ENCODE measurements around the gene SLC28A2. TPM values are rescaled to one million over a fixed set of nuclear protein-coding genes. Genes with fewer than 3 reads are reported as not detected.

Gene SLC28A2
- polyA plus RNA-seq, 2 of the 4 experiments (the other 2 are of a cell fraction): 0.35 TPM; not detected in 1

DNA sequence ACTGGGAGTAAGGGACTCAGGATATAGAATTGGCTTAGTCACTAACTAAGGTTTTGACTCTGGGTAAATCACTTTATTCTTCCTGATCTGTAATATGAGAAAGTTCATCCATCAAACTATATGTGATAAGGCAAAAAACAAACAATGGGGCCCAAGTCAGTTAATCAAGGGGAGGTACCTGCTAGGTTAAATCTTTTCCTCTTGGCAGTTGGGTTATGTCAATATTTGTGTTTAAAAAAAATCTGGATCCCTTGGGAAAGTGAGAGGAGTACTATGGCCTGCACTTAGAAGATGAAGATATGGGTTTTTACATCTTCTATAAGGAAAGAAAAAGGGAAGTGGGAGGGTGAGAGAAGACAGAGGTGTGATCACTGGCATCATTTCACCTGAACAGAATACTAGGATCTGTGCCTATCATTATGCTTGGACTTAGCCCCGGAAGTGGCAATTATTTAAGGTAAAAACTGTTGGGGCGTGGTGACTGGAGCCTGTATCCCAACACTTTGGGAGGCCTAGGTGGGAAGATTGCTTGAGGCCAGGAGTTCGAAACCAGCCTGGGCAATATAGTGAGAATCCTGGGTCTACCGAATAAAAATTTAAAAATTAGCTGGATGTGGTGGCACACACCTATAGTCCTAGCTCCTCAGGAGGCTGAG, 2.8 kb upstream of the SLC28A2 start:
- 68% methylated on average over 4 of the region's 4 CpGs for WGBS (ENCODE audit: missing lambda C conversion rate)
- H3K4me3 ChIP-seq: no peak overlapping the region
- no peak for FAIRE-seq
- H3K9me3 ChIP-seq: peaks cover 2% of the 10 kb centered on the region; the same call in 1 of the 3 replicates
- ATAC-seq: no peak; a peak in 1 of 6 replicates
- TF ChIP-seq POLR2A (IDR thresholded peaks at IDR 0.05; ENCODE audit: low read length): no peak
- no peak for TF ChIP-seq FOSL2 (IDR thresholded peaks at IDR 0.05)
- no peak for TF ChIP-seq FOSL2 (CRISPR knock-in tag; IDR thresholded peaks at IDR 0.05)
- no peak for TF ChIP-seq CBX8 (IDR thresholded peaks at IDR 0.05)
- no peak for TF ChIP-seq RAD21 (conservative IDR thresholded peaks at IDR 0.05 in 1 of 2, IDR thresholded peaks at IDR 0.05 in 1 of 2)
- no peak for TF ChIP-seq SREBF2 (IDR thresholded peaks at IDR 0.05)
- TF ChIP-seq EP300 (IDR thresholded peaks at IDR 0.05): no peak
- TF ChIP-seq HDAC2 (IDR thresholded peaks at IDR 0.05): no peak
- no peak for TF ChIP-seq MYC (IDR thresholded peaks at IDR 0.05; ENCODE audit: borderline replicate concordance, low read length)
- TF ChIP-seq ZSCAN20 (CRISPR knock-in tag; IDR thresholded peaks at IDR 0.05): no peak
- no peak for TF ChIP-seq KDM5A (IDR thresholded peaks at IDR 0.05)
- TF ChIP-seq, protein P1, sequence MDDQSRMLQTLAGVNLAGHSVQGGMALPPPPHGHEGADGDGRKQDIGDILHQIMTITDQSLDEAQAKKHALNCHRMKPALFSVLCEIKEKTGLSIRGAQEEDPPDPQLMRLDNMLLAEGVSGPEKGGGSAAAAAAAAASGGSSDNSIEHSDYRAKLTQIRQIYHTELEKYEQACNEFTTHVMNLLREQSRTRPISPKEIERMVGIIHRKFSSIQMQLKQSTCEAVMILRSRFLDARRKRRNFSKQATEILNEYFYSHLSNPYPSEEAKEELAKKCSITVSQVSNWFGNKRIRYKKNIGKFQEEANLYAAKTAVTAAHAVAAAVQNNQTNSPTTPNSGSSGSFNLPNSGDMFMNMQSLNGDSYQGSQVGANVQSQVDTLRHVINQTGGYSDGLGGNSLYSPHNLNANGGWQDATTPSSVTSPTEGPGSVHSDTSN (IDR thresholded peaks at IDR 0.05): no peak
- TF ChIP-seq HEYL (CRISPR knock-in tag; IDR thresholded peaks at IDR 0.05): no peak
- TF ChIP-seq POLR2AphosphoS2 (conservative IDR thresholded peaks at IDR 0.05; ENCODE audit: low read length): no peak
- TF ChIP-seq BCL3 (IDR thresholded peaks at IDR 0.05): no peak
- no peak for TF ChIP-seq TP53 (CRISPR knock-in tag; IDR thresholded peaks at IDR 0.05)
- no peak for TF ChIP-seq BHLHE40 (IDR thresholded peaks at IDR 0.05; ENCODE audit: low read depth, low read length)
- TF ChIP-seq MAZ (IDR thresholded peaks at IDR 0.05; ENCODE audit: borderline replicate concordance, low read depth, low read length): no peak
- TF ChIP-seq ZFP36 (IDR thresholded peaks at IDR 0.05; ENCODE audit: borderline replicate concordance, partially characterized antibody): no peak
- TF ChIP-seq JUN (IDR thresholded peaks at IDR 0.05): no peak
- no peak for TF ChIP-seq MAX (IDR thresholded peaks at IDR 0.05)
- POLR2A ChIA-PET: interaction anchor here (0.5 kb wide), 1 partner anchor 76 kb away, joined by 3 read pairs; no protein-coding TSS in a partner anchor
- no peaks in the 10 kb centered on the region for H3K4me1 ChIP-seq
- no peak overlapping the region for H3K4me2 ChIP-seq
- CTCF ChIA-PET: no interaction called here
- no peak overlapping the region for H3K27ac ChIP-seq
- DNase-seq (ENCODE audit: low read depth in 1 of 2, low spot score in 1 of 2): peak in 1 of 2 experiments; percentile 21

DNA sequence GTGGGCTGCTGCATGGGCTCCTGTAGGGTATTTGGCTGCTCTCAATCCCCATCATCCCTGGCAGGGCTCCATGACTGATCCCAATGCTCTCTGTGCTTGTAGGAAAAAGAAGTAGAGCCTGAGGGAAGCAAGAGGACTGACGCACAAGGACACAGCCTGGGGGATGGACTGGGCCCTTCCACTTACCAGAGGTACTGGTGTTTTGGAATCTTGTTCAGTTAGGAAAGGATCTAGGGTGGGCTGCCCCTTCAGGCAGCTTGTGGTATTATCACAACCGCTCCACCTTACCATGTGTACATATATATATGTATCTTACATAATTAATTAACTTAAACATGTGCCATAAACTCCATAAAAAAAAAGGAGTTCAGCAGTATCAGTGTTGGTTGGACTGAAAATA, 1.3 kb downstream of the SLC28A2 start:
- Histone ChIP-seq H3K9me3 (no peaks in the 10 kb centered on the region), H3K4me1 (0 out of 3 replicates have a peak, but pooled peaks cover 3% of the 10 kb centered on the region), H3K4me2 (no peak overlapping the region), H3K4me3 (no peak overlapping the region), H3K27ac (no peak overlapping the region)
- DNase-seq (ENCODE audit: low read depth in 1 of 2, low spot score in 1 of 2) (no peak), FAIRE-seq (no peak), ATAC-seq (peak in 1 of 2 experiments; percentile 66; a peak in 3 of 6 replicates)
- TF ChIP-seq EHMT2 (IDR thresholded peaks at IDR 0.05; ENCODE audit: low read depth) (no peak), HDAC2 (IDR thresholded peaks at IDR 0.05) (no peak), BHLHE40 (IDR thresholded peaks at IDR 0.05; ENCODE audit: low read depth, low read length) (no peak), MAZ (IDR thresholded peaks at IDR 0.05; ENCODE audit: borderline replicate concordance, low read depth, low read length) (no peak), POLR2A (IDR thresholded peaks at IDR 0.05; ENCODE audit: low read length) (no peak), EP300 (IDR thresholded peaks at IDR 0.05) (no peak), HES2 (IDR thresholded peaks at IDR 0.05) (no peak), ZFP36 (IDR thresholded peaks at IDR 0.05; ENCODE audit: borderline replicate concordance, partially characterized antibody) (no peak), SMC3 (IDR thresholded peaks at IDR 0.05) (no peak), NPAS2 (CRISPR knock-in tag; IDR thresholded peaks at IDR 0.05; ENCODE audit: borderline replicate concordance) (no peak), MYC (IDR thresholded peaks at IDR 0.05; ENCODE audit: borderline replicate concordance, low read length) (no peak), HOXB13 (CRISPR knock-in tag; IDR thresholded peaks at IDR 0.05; ENCODE audit: low read depth) (no peak), RAD21 (conservative IDR thresholded peaks at IDR 0.05 in 1 of 2, IDR thresholded peaks at IDR 0.05 in 1 of 2) (no peak), CHD2 (IDR thresholded peaks at IDR 0.05; ENCODE audit: low read length, partially characterized antibody) (no peak)
- ChIA-PET CTCF (interaction anchor here (0.8 to 1.5 kb wide), 2 partner anchors 48 to 73 kb away, joined by 3 to 6 read pairs; no protein-coding TSS in a partner anchor), POLR2A (no interaction called here)
- WGBS (ENCODE audit: missing lambda C conversion rate): 89% methylated on average over 2 of the region's 2 CpGs
